Gastrocnemius medialis (tissue), 4 donors: ENCODE results near the gene DERL3.

Source experiments
- CTCF ChIP-seq, 5 experiments: fragments of 450-650 bp in 3 of 5; fragments of 200-600 bp in 2 of 5; sonication (generic) in 2 of 5; IDR thresholded peaks in 4 of 5; conservative IDR thresholded peaks in 1 of 5; 1 replicate in 4 of 5; 2 replicates in 1 of 5; pipeline ENCODE4 v1.5.1; 2016 to 2019; ENCODE audit warnings: antibody characterized with exemption in 5 of 5, mild to moderate bottlenecking in 3 of 5, moderate library complexity in 3 of 5
- POLR2A ChIP-seq, 2 donors: fragments of 450-650 bp; IDR thresholded peaks; one replicate each; pipeline ENCODE4 v1.6.1; 2017; ENCODE audit warnings: antibody characterized with exemption in 2 of 2, mild to moderate bottlenecking in 2 of 2, moderate library complexity in 2 of 2

- TF ChIP-seq POLR2A (IDR thresholded peaks at IDR 0.05) (no peak), CTCF (IDR thresholded peaks at IDR 0.05 in 4 of 5, conservative IDR thresholded peaks at IDR 0.05 in 1 of 5) (no peak)
Observed at GRCh38 chr22:23844739-23845202, 6.0 kb upstream of the DERL3 start.
